ENCODE results near the gene GNPTAB.

GNPTAB gene

DNA sequence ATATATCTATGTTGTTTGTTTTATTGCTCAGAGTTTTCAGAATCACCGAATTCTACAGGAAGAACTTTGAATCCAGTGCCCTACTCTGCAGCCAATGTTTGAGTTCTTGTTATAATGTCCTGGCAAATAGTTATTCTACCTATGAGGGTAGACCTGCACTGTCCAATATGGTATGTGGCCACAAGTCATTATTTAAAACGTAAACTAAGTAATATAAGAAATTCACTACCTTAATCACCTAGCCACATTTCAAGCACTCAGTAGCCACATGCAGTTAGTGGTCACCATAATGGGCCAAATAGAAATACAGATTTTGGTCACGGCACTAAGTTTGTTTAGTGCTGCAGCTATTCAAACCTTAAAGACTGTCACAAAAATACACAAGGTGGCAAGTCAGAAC lies 26.4 kb downstream of the GNPTAB start:
- no peak overlapping the region for H3K4me3 ChIP-seq (ENCODE audit: control insufficient read depth, low read depth, low read length)
- TF ChIP-seq, protein P1, sequence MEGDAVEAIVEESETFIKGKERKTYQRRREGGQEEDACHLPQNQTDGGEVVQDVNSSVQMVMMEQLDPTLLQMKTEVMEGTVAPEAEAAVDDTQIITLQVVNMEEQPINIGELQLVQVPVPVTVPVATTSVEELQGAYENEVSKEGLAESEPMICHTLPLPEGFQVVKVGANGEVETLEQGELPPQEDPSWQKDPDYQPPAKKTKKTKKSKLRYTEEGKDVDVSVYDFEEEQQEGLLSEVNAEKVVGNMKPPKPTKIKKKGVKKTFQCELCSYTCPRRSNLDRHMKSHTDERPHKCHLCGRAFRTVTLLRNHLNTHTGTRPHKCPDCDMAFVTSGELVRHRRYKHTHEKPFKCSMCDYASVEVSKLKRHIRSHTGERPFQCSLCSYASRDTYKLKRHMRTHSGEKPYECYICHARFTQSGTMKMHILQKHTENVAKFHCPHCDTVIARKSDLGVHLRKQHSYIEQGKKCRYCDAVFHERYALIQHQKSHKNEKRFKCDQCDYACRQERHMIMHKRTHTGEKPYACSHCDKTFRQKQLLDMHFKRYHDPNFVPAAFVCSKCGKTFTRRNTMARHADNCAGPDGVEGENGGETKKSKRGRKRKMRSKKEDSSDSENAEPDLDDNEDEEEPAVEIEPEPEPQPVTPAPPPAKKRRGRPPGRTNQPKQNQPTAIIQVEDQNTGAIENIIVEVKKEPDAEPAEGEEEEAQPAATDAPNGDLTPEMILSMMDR (conservative IDR thresholded peaks at IDR 0.05; ENCODE audit: control insufficient read depth, insufficient read depth, low read depth, low read length), result no peak
- DNase-seq (ENCODE audit: low read depth), result no peak

DNA sequence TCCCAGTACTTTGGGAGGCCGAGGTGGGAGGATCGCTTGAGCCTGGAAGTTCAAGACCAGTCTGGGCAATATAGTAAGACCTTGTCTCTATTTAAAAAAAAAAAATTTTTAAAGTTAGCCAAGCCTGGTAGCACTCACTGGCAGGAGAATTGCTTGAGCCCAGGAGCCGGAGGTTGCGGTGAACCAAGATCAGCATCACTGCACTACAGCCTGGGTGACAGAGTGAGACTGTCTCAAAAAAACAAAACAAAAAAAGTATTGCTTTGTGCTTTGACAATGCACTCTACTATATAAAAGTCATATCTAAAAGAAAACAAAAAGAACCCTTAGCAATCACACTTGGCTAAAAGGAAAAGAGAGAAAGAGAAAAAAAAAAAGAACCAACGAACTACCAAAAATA lies 26.8 kb downstream of the GNPTAB start:
- DNase-seq (ENCODE audit: low read depth), result no peak
- TF ChIP-seq, protein P1 (conservative IDR thresholded peaks at IDR 0.05; ENCODE audit: control insufficient read depth, insufficient read depth, low read depth, low read length), result no peak
- H3K4me3 ChIP-seq (ENCODE audit: control insufficient read depth, low read depth, low read length), result no peak overlapping the region

DNA sequence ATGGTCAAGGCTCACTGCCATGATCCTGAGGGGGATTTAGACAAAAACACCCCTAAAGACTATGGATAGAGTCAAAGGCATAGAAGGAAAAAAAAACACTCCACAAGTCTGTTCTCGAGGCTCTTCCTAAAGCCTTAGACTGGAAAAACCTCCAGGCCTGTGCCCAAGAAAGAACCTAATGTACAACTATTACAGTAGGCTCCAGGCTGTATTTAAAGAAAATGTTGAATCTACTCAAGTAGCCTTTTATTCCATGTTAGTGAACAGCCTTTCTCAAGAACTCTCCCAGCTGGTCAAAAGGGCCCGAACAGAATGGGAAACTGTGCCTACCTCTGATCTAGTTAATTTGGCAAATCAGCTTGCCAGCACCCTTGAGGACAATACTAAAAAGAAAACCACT lies 28.3 kb downstream of the GNPTAB start:
- no peak overlapping the region for H3K4me3 ChIP-seq (ENCODE audit: control insufficient read depth, low read depth, low read length)
- TF ChIP-seq, protein P1 (conservative IDR thresholded peaks at IDR 0.05; ENCODE audit: control insufficient read depth, insufficient read depth, low read depth, low read length), result no peak
- no peak for DNase-seq (ENCODE audit: low read depth)

DNA sequence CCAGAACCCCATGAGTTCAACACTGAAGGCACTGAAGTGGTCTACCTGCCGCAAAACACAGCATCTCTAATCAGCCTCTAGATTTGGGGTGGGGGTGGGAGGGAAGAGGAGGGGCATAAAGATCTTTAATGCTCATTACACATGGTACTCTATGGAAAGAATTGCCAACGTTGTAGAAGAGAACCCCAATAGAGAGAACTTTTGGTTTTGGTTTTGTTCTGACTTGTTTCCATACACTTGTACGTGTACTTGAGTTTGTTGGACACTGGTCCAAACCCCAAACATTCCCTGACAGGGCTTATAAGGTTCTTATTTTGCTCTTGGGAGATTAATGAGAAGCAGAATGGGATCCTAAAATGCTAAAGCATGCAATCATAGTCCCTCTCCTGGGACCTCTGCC lies 31.0 kb downstream of the GNPTAB start:
- no peak for DNase-seq (ENCODE audit: low read depth)
- TF ChIP-seq, protein P1 (conservative IDR thresholded peaks at IDR 0.05; ENCODE audit: control insufficient read depth, insufficient read depth, low read depth, low read length), result no peak
- H3K4me3 ChIP-seq (ENCODE audit: control insufficient read depth, low read depth, low read length), result no peak overlapping the region

DNA sequence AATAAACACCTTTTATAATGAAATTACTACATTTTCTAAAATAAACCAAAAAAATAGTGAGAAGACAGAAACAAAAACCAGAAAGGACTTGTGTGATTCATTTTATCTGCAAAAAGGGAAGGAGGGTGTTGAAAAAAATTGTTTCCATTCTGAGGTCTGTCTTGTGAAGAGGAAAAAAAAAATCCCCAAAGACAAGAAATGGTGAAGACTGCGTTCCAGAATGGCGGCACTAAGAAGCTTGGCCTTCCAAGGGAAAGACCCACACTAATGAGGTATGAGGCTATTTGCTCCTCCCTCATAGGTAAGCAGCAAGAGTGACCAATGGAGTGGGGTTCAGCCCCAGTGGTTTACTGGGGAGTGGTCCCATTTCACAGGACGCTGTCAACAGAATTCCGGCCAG lies 35.0 kb downstream of the GNPTAB start:
- no peak for DNase-seq (ENCODE audit: low read depth)
- TF ChIP-seq, protein P1 (conservative IDR thresholded peaks at IDR 0.05; ENCODE audit: control insufficient read depth, insufficient read depth, low read depth, low read length), result no peak
- H3K4me3 ChIP-seq (ENCODE audit: control insufficient read depth, low read depth, low read length), result no peak overlapping the region

DNA sequence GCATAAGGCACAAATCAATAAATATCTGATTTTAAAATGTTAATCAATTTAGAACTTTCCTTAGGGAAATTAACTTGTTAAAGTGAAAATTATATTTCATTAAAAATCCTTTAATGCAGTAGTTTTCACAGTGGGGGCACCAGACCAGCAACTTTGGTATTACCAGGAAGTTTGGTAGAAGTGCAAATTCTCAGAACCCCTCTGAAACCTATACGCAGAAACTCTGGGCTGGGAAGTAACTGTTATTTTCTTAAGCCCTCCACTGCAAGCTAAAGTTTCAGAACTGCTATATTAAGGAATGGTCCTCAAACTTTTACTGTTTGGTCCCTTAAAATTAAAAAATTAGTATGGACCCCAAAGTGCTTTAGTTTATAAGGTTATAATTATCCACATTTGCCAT lies 35.7 kb downstream of the GNPTAB start:
- no peak overlapping the region for H3K4me3 ChIP-seq (ENCODE audit: control insufficient read depth, low read depth, low read length)
- TF ChIP-seq, protein P1 (conservative IDR thresholded peaks at IDR 0.05; ENCODE audit: control insufficient read depth, insufficient read depth, low read depth, low read length), result no peak
- DNase-seq (ENCODE audit: low read depth), result no peak

DNA sequence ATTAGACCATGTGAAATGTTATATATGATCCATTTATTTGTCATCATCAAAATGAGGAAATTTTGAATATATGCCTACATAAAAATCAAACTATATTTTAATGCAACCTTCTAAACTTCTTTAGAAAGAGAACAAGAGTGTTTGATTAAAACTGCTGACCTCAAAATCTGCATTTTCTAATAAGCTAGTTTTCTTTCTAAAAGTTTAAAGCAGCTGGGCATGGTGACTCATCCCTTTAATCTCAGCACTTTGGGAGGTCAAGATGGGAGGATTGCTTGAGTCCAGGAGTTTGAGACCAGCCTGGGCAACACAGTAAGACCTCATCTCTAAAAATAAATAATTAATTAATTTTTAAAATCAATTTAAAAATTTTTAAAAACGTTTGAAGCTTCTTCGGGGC lies 36.2 kb downstream of the GNPTAB start:
- no peak overlapping the region for H3K4me3 ChIP-seq (ENCODE audit: control insufficient read depth, low read depth, low read length)
- TF ChIP-seq, protein P1 (conservative IDR thresholded peaks at IDR 0.05; ENCODE audit: control insufficient read depth, insufficient read depth, low read depth, low read length), result no peak
- peak; percentile 7 for DNase-seq (ENCODE audit: low read depth)

Data from fibroblast of mammary gland (primary cell).